Neuronal stem cell (in vitro differentiated cells): ENCODE results near the gene DXO.

Experiments used
- DNase-seq: peaks from one replicate; pipeline ENCODE4 v3.0.0-alpha.2; 2013; ENCODE audit warnings: low spot score
- H2AFZ ChIP-seq: one replicate; pipeline ENCODE4 v1.6.1; 2013; ENCODE audit warnings: mild to moderate bottlenecking, low read length, inconsistent platforms
- H2AK5ac ChIP-seq: 2 replicates; pipeline ENCODE4 v1.6.1; 2013; ENCODE audit warnings: low read depth, mild to moderate bottlenecking, inconsistent platforms, low read length, moderate library complexity, mixed read lengths
- H2BK120ac ChIP-seq: 2 replicates; pipeline ENCODE4 v1.6.1; 2013; ENCODE audit warnings: low read depth, mild to moderate bottlenecking, inconsistent platforms, low read length, moderate library complexity, mixed read lengths
- H2BK12ac ChIP-seq: one replicate; pipeline ENCODE4 v1.6.1; 2013; ENCODE audit warnings: low read length, inconsistent platforms
- H2BK15ac ChIP-seq: 2 replicates; pipeline ENCODE4 v1.6.1; 2013; ENCODE audit warnings: mild to moderate bottlenecking, low read length, inconsistent platforms, mixed read lengths
- H2BK5ac ChIP-seq: one replicate; pipeline ENCODE4 v1.6.1; 2013; ENCODE audit warnings: inconsistent platforms, mild to moderate bottlenecking, low read length, moderate library complexity
- H3K14ac ChIP-seq: one replicate; pipeline ENCODE4 v1.6.1; 2013; ENCODE audit warnings: low read length, inconsistent platforms
- H3K18ac ChIP-seq: 2 replicates; pipeline ENCODE4 v1.6.1; 2013; ENCODE audit warnings: low read length, inconsistent platforms
- H3K23ac ChIP-seq: 2 replicates; pipeline ENCODE4 v1.6.1; 2013; ENCODE audit warnings: low read depth, mild to moderate bottlenecking, mixed read lengths, low read length, inconsistent platforms; ENCODE audit not compliant: poor library complexity
- H3K27ac ChIP-seq: replicated peaks from 3 replicates; pipeline ENCODE4 v1.5.1; 2013; ENCODE audit warnings: low read length, inconsistent platforms
- H3K27me3 ChIP-seq, 3 experiments: 2 replicates each; pipeline ENCODE4 v1.6.1; 2013; ENCODE audit warnings: low read length in 3 of 3, mild to moderate bottlenecking in 2 of 3, inconsistent platforms in 1 of 3, low read depth in 1 of 3, mixed read lengths in 1 of 3, moderate library complexity in 1 of 3; ENCODE audit not compliant: control insufficient read depth in 3 of 3, insufficient read depth in 3 of 3
- H3K36me3 ChIP-seq, 2 donors: replicated peaks in 1 of 2; 2 replicates each; pipeline ENCODE4 v1.6.1; 2013; ENCODE audit warnings: low read length in 2 of 2; ENCODE audit not compliant: control insufficient read depth in 2 of 2, insufficient read depth in 2 of 2
- H3K4ac ChIP-seq: 2 replicates; pipeline ENCODE4 v1.6.1; 2013; ENCODE audit warnings: inconsistent platforms, mild to moderate bottlenecking, low read length, moderate library complexity
- H3K4me1 ChIP-seq, 2 donors: 1 replicate in 1 of 2; 2 replicates in 1 of 2; pipeline ENCODE4 v1.6.1; 2013; ENCODE audit warnings: low read length in 2 of 2, low read depth in 1 of 2; ENCODE audit not compliant: control insufficient read depth in 2 of 2, insufficient read depth in 1 of 2
- H3K4me2 ChIP-seq: one replicate; pipeline ENCODE4 v1.6.1; 2013; ENCODE audit warnings: mild to moderate bottlenecking, low read length, inconsistent platforms; ENCODE audit not compliant: insufficient read depth, poor library complexity, severe bottlenecking
- H3K4me3 ChIP-seq, 2 donors: 2 replicates each; pipeline ENCODE4 v1.5.1; 2013; ENCODE audit warnings: low read length in 2 of 2, mild to moderate bottlenecking in 2 of 2, inconsistent platforms in 1 of 2, moderate library complexity in 1 of 2
- H3K79me1 ChIP-seq: one replicate; pipeline ENCODE4 v1.6.1; 2013; ENCODE audit warnings: low read depth, mild to moderate bottlenecking, inconsistent platforms, low read length, moderate library complexity
- H3K9ac ChIP-seq: one replicate; pipeline ENCODE4 v1.6.1; 2013; ENCODE audit warnings: mild to moderate bottlenecking, low read depth, low read length, inconsistent platforms; ENCODE audit not compliant: poor library complexity
- H3K9me3 ChIP-seq, 2 donors: replicated peaks in 1 of 2; 2 replicates each; pipeline versions ENCODE3 to v1.6.1; 2013; ENCODE audit warnings: low read length in 2 of 2, mild to moderate bottlenecking in 2 of 2, inconsistent platforms in 1 of 2, low read depth in 1 of 2, mixed read lengths in 1 of 2, moderate library complexity in 1 of 2; ENCODE audit not compliant: control insufficient read depth in 2 of 2, insufficient read depth in 1 of 2
- H4K8ac ChIP-seq: one replicate; pipeline ENCODE4 v1.6.1; 2013; ENCODE audit warnings: low read depth, mild to moderate bottlenecking, inconsistent platforms, low read length, moderate library complexity
- H4K91ac ChIP-seq: one replicate; pipeline ENCODE4 v1.6.1; 2013; ENCODE audit warnings: low read length, low read depth, mild to moderate bottlenecking, inconsistent platforms; ENCODE audit not compliant: poor library complexity
- WGBS, 2 donors: extraction: QIAGEN DNeasy Blood & Tissue Kit; methylation state at CpG; one replicate each; pipeline ENCODE4 v1.1.7; 2013; ENCODE audit warnings: missing lambda C conversion rate in 2 of 2, mixed read lengths in 1 of 2; ENCODE audit not compliant: insufficient read length in 2 of 2, insufficient replicate concordance in 1 of 2; ENCODE audit errors: extremely low coverage in 2 of 2; 5-methylcytosine and 5-hydroxymethylcytosine counted together

DXO gene

GRCh38 chr6:31966997-31967925 lies 4.7 kb downstream of the DXO start:
- no peaks in the 10 kb centered on the region for H3K27me3 ChIP-seq
- no peak for DNase-seq
- no peak overlapping the region for H3K4ac ChIP-seq
- H2AFZ ChIP-seq: no peak overlapping the region
- H3K27ac ChIP-seq: no peak overlapping the region
- no peak overlapping the region for H2BK12ac ChIP-seq
- no peak overlapping the region for H2AK5ac ChIP-seq
- H2BK120ac ChIP-seq: no peak overlapping the region
- H3K4me3 ChIP-seq: peak overlapping the region in 1 of 2 donors; percentile 44
- H3K4me2 ChIP-seq: no peak overlapping the region
- peaks cover 57 to 85% of the 10 kb centered on the region in 2 donors for H3K36me3 ChIP-seq
- H3K79me1 ChIP-seq: no peaks in the 10 kb centered on the region
- no peak overlapping the region for H4K8ac ChIP-seq
- peaks cover 6 to 7% of the 10 kb centered on the region in 2 donors for H3K4me1 ChIP-seq
- H2BK15ac ChIP-seq: no peak overlapping the region
- H3K18ac ChIP-seq: no peak overlapping the region
- no peak overlapping the region for H3K9ac ChIP-seq
- H2BK5ac ChIP-seq: no peak overlapping the region
- no CpG with 5 or more reads among the region's 10 CpGs for WGBS, 2 donors
- H3K9me3 ChIP-seq: no peaks in the 10 kb centered on the region
- H4K91ac ChIP-seq: no peak overlapping the region
- no peak overlapping the region for H3K14ac ChIP-seq
- H3K23ac ChIP-seq: no peak overlapping the region

- no CpG with 5 or more reads among the region's 7 CpGs for WGBS, 2 donors
- H3K4me2 ChIP-seq: no peak overlapping the region
- H3K27me3 ChIP-seq: no peaks in the 10 kb centered on the region
- no peak overlapping the region for H2BK120ac ChIP-seq
- H2AK5ac ChIP-seq: no peak overlapping the region
- no peak overlapping the region for H2BK5ac ChIP-seq
- H3K9ac ChIP-seq: no peak overlapping the region
- H3K79me1 ChIP-seq: no peaks in the 10 kb centered on the region
- H3K4me1 ChIP-seq: peaks cover 4 to 6% of the 10 kb centered on the region in 2 donors
- H3K23ac ChIP-seq: no peak overlapping the region
- no peak overlapping the region for H2AFZ ChIP-seq
- no peak overlapping the region for H3K27ac ChIP-seq
- H3K14ac ChIP-seq: no peak overlapping the region
- H3K9me3 ChIP-seq: no peaks in the 10 kb centered on the region
- H3K4ac ChIP-seq: no peak overlapping the region
- no peak overlapping the region for H3K4me3 ChIP-seq
- H2BK12ac ChIP-seq: no peak overlapping the region
- H2BK15ac ChIP-seq: no peak overlapping the region
- no peak overlapping the region for H3K18ac ChIP-seq
- no peak overlapping the region for H4K91ac ChIP-seq
- H3K36me3 ChIP-seq: peaks cover 62 to 93% of the 10 kb centered on the region in 2 donors
- H4K8ac ChIP-seq: no peak overlapping the region
- no peak for DNase-seq
These were observed 5.4 kb downstream of the DXO start for GRCh38 chr6:31966506-31966905.

DNA sequence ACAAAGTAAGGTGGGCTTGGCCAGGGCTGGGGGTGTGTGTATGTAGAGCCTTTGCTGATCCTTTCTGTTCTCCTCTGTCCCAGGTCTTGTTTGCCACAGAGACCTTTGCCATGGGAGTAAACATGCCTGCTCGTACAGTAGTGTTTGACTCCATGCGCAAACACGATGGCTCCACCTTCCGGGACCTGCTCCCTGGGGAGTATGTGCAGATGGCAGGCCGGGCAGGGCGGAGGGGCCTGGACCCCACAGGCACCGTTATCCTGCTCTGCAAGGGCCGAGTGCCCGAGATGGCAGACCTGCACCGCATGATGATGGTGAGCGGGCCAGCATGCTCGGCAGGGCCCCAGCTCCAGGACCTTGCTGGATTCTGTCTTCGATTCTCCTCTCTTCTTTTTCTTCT lies 6.2 kb downstream of the DXO start:
- no peak overlapping the region for H2BK5ac ChIP-seq

GRCh38 chr6:31963921-31964320 lies 8.0 kb downstream of the DXO start:
- Histone ChIP-seq H3K27ac (no peak overlapping the region), H3K23ac (peak overlapping the region; percentile 62), H2AK5ac (no peak overlapping the region), H2BK12ac (no peak overlapping the region), H3K4ac (no peak overlapping the region), H2BK5ac (no peak overlapping the region), H3K27me3 (no peaks in the 10 kb centered on the region), H2AFZ (no peak overlapping the region), H3K4me1 (peaks cover 0 to 5% of the 10 kb centered on the region in 2 donors), H3K4me3 (peak overlapping the region in 1 of 2 donors; percentile 32), H3K18ac (no peak overlapping the region), H3K14ac (no peak overlapping the region), H3K9ac (peak overlapping the region; percentile 47), H3K79me1 (peaks cover 4% of the 10 kb centered on the region), H4K8ac (no peak overlapping the region), H2BK120ac (no peak overlapping the region), H4K91ac (no peak overlapping the region), H3K9me3 (no peaks in the 10 kb centered on the region), H3K4me2 (no peak overlapping the region), H3K36me3 (peaks cover 59 to 86% of the 10 kb centered on the region in 2 donors), H2BK15ac (no peak overlapping the region)
- WGBS, 2 donors: no CpG with 5 or more reads among the region's 19 CpGs
- DNase-seq: no peak

More for the DNA sequence above, 6.2 kb downstream of the DXO start:
- no peak overlapping the region for H3K27ac ChIP-seq
- no peak overlapping the region for H3K18ac ChIP-seq
- WGBS, 2 donors: no CpG with 5 or more reads among the region's 13 CpGs
- no peak overlapping the region for H2BK12ac ChIP-seq
- no peaks in the 10 kb centered on the region for H3K9me3 ChIP-seq
- no peak overlapping the region for H2AFZ ChIP-seq
- H2BK120ac ChIP-seq: no peak overlapping the region
- H3K4me1 ChIP-seq: no peaks in the 10 kb centered on the region
- H4K8ac ChIP-seq: no peak overlapping the region
- no peak for DNase-seq
- no peak overlapping the region for H2AK5ac ChIP-seq
- H3K14ac ChIP-seq: no peak overlapping the region
- no peak overlapping the region for H2BK15ac ChIP-seq
- no peak overlapping the region for H3K4me2 ChIP-seq
- H3K36me3 ChIP-seq: peaks cover 66 to 97% of the 10 kb centered on the region in 2 donors
- no peak overlapping the region for H4K91ac ChIP-seq
- no peak overlapping the region for H3K4me3 ChIP-seq
- H3K9ac ChIP-seq: no peak overlapping the region
- no peaks in the 10 kb centered on the region for H3K79me1 ChIP-seq
- H3K4ac ChIP-seq: no peak overlapping the region
- no peak overlapping the region for H3K23ac ChIP-seq
- no peaks in the 10 kb centered on the region for H3K27me3 ChIP-seq
